Heart left ventricle (tissue), 13 donors: ENCODE measurements around the gene EXD3.

Experiments used
- CTCF ChIP-seq, 12 donors: fragments of 200-600 bp; sonication (generic) in 4 of 12; IDR thresholded peaks; one replicate each; pipeline versions ENCODE4 v1.5.0 to v1.8.0; 2018 to 2022; ENCODE audit warnings: antibody characterized with exemption in 12 of 12, mild to moderate bottlenecking in 5 of 12
- POLR2A ChIP-seq, 2 donors: fragments of 450-650 bp; IDR thresholded peaks; one replicate each; pipeline ENCODE4 v1.6.1; 2017; ENCODE audit warnings: antibody characterized with exemption in 2 of 2, mild to moderate bottlenecking in 2 of 2, moderate library complexity in 2 of 2
- donor health status: ischemic (EF 13 %, LVEDD 7.1; RV severe dilation, severe dysfunction).
- donor health status: DM: no; HTN: yes; CAD: no.
- donor health status: DM: no; HTN: no; CAD: no.
- donor health status: ischemic (EF 25% LVEDD 6.9; RV normal size, moderate dysfunction).
- donor health status: ischemic (EF 25% LVEDD 5.7; RV mildly dilated, moderate dysfunction).
- donor health status: ischemic (EF 35%, LVEDD 5.7; RV mildly dilated, moderate dysfunction).
- donor health status: nonischemic (EF 11% LVEDD 7.7; RV severe dilation, severe dysfunction).
- donor health status: DM: yes; HTN: yes; CAD: no.
- donor health status: PGD.
- donor health status: ischemic (EF 29% LVEDD 5.4; RV normal size, mild dysfunction).
- donor health status: nonischemic (EF 23%, LVEDD 6.1; RV moderate dilation, normal function).

- TF ChIP-seq CTCF (IDR thresholded peaks at IDR 0.05) (no peak), POLR2A (IDR thresholded peaks at IDR 0.05) (no peak)
Observed at GRCh38 chr9:137381501-137382443, 41.2 kb downstream of the EXD3 start.
